SK-N-SH treated with all-trans-retinoic acid at 6 μM for 48 hours (cell line): ENCODE results near the gene CYP11A1.

ENCODE experiments used
- ATAC-seq: fragments of 200-7000 bp; cut with Tn5 transposase; 3 replicates; pipeline ENCODE4 v1.9.1; 2020; ENCODE audit warnings: mild to moderate bottlenecking, moderate library complexity
- ARNTL ChIP-seq: fragments of 450-650 bp; formaldehyde crosslinking; IDR thresholded peaks from 2 replicates; pipeline ENCODE4 v1.5.0; 2020; ENCODE audit warnings: low read depth, mild to moderate bottlenecking, moderate library complexity, borderline replicate concordance
- BACH2 ChIP-seq: fragments of 250-450 bp; sonication (Bioruptor Pico); IDR thresholded peaks from 2 replicates; pipeline ENCODE4 v1.9.0; 2021; ENCODE audit warnings: mild to moderate bottlenecking, borderline replicate concordance
- CREB5 ChIP-seq: fragments of 250-450 bp; sonication (Bioruptor Pico); IDR thresholded peaks from 2 replicates; pipeline ENCODE4 v1.5.1; 2020; ENCODE audit warnings: low read depth, mild to moderate bottlenecking, moderate library complexity
- CSDC2 ChIP-seq: fragments of 250-450 bp; sonication (Bioruptor Pico); IDR thresholded peaks from 2 replicates; pipeline ENCODE4 v1.5.0; 2020; ENCODE audit warnings: mild to moderate bottlenecking, moderate library complexity
- CSRNP3 ChIP-seq: fragments of 250-450 bp; sonication (Bioruptor Pico); IDR thresholded peaks from 2 replicates; pipeline ENCODE4 v1.5.1; 2021; ENCODE audit warnings: mild to moderate bottlenecking, moderate library complexity
- GLIS3 ChIP-seq: fragments of 250-450 bp; sonication (Bioruptor Pico); IDR thresholded peaks from 2 replicates; pipeline ENCODE4 v1.5.0; 2020; ENCODE audit warnings: mild to moderate bottlenecking, moderate library complexity
- ISL1 ChIP-seq: fragments of 250-450 bp; sonication (Bioruptor Pico); IDR thresholded peaks from 2 replicates; pipeline ENCODE4 v2.1.2; 2022; ENCODE audit warnings: mild to moderate bottlenecking, moderate library complexity
- OSR1 ChIP-seq: fragments of 250-450 bp; sonication (Bioruptor Pico); IDR thresholded peaks from 2 replicates; pipeline ENCODE4 v1.8.0; 2022; ENCODE audit warnings: moderate library complexity, mild to moderate bottlenecking, inconsistent platforms
- PATZ1 ChIP-seq: fragments of 250-450 bp; sonication (Bioruptor Pico); IDR thresholded peaks from 2 replicates; pipeline ENCODE4 v1.8.0; 2020; ENCODE audit warnings: mild to moderate bottlenecking, moderate library complexity, borderline replicate concordance
- POU6F1 ChIP-seq: fragments of 250-450 bp; sonication (Bioruptor Pico); IDR thresholded peaks from 2 replicates; pipeline ENCODE4 v1.8.0; 2021; ENCODE audit warnings: low read depth, mild to moderate bottlenecking, moderate library complexity, borderline replicate concordance
- RARB ChIP-seq: fragments of 250-450 bp; sonication (Bioruptor Pico); IDR thresholded peaks from 2 replicates; pipeline ENCODE4 v1.8.0; 2021; ENCODE audit warnings: mild to moderate bottlenecking, moderate library complexity
- SNAI2 ChIP-seq: fragments of 250-450 bp; sonication (Bioruptor Pico); IDR thresholded peaks from 2 replicates; pipeline ENCODE4 v1.5.0; 2020; ENCODE audit warnings: mild to moderate bottlenecking, moderate library complexity
- TCF4 ChIP-seq: fragments of 250-450 bp; sonication (Bioruptor Pico); IDR thresholded peaks from 2 replicates; pipeline ENCODE4 v1.8.0; 2021; ENCODE audit warnings: mild to moderate bottlenecking, moderate library complexity, borderline replicate concordance
- TOX ChIP-seq: fragments of 250-450 bp; sonication (Bioruptor Pico); IDR thresholded peaks from 2 replicates; pipeline ENCODE4 v1.8.0; 2021; ENCODE audit warnings: mild to moderate bottlenecking, moderate library complexity, borderline replicate concordance
- TSHZ2 ChIP-seq: fragments of 250-450 bp; sonication (Bioruptor Pico); IDR thresholded peaks from 2 replicates; pipeline ENCODE4 v1.5.0; 2020; ENCODE audit warnings: mild to moderate bottlenecking, moderate library complexity
- ZC3H10 ChIP-seq: fragments of 250-450 bp; sonication (Bioruptor Pico); IDR thresholded peaks from 2 replicates; pipeline ENCODE4 v1.5.1; 2021; ENCODE audit warnings: mild to moderate bottlenecking, moderate library complexity
- ZNF565 ChIP-seq: fragments of 450-650 bp; formaldehyde crosslinking; conservative IDR thresholded peaks from 2 replicates; pipeline ENCODE4 v1.5.0; 2020; ENCODE audit warnings: low read depth, mild to moderate bottlenecking, moderate library complexity
- ZNF70 ChIP-seq: fragments of 450-650 bp; formaldehyde crosslinking; IDR thresholded peaks from 2 replicates; pipeline ENCODE4 v1.5.0; 2020; ENCODE audit warnings: mild to moderate bottlenecking, moderate library complexity
- ZNF8 ChIP-seq: fragments of 450-650 bp; formaldehyde crosslinking; IDR thresholded peaks from 2 replicates; pipeline ENCODE4 v1.5.0; 2020; ENCODE audit warnings: mild to moderate bottlenecking, moderate library complexity

Gene CYP11A1

GRCh38 chr15:74290645-74291044 is 76.8 kb downstream of the CYP11A1 start:
- ATAC-seq = no peak
- TF ChIP-seq ZNF8 = no peak
- no peak for TF ChIP-seq ISL1 (CRISPR knock-in tag)
- TF ChIP-seq CSRNP3 (CRISPR knock-in tag) = no peak; the same call in 1 of the 2 replicates
- no peak for TF ChIP-seq ZC3H10 (CRISPR knock-in tag)
- TF ChIP-seq POU6F1 (CRISPR knock-in tag) = no peak
- TF ChIP-seq TOX (CRISPR knock-in tag) = no peak
- TF ChIP-seq RARB (CRISPR knock-in tag) = no peak
- TF ChIP-seq PATZ1 (CRISPR knock-in tag) = no peak
- no peak for TF ChIP-seq ZNF565 (CRISPR knock-in tag)
- TF ChIP-seq BACH2 (CRISPR knock-in tag) = no peak
- TF ChIP-seq OSR1 = no peak
- TF ChIP-seq TSHZ2 (CRISPR knock-in tag) = no peak
- no peak for TF ChIP-seq SNAI2 (CRISPR knock-in tag)

- ATAC-seq = no peak
- no peak for TF ChIP-seq ZNF8
- no peak for TF ChIP-seq RARB (CRISPR knock-in tag)
- TF ChIP-seq OSR1 = no peak
- no peak for TF ChIP-seq ZNF565 (CRISPR knock-in tag)
- TF ChIP-seq CSRNP3 (CRISPR knock-in tag) = no peak
- no peak for TF ChIP-seq ARNTL (CRISPR knock-in tag)
- TF ChIP-seq BACH2 (CRISPR knock-in tag) = no peak
- TF ChIP-seq CREB5 (CRISPR knock-in tag) = no peak
- TF ChIP-seq TOX (CRISPR knock-in tag) = no peak
- TF ChIP-seq TSHZ2 (CRISPR knock-in tag) = no peak
- TF ChIP-seq ZNF70 (CRISPR knock-in tag) = no peak
- TF ChIP-seq ZC3H10 (CRISPR knock-in tag) = no peak
- no peak for TF ChIP-seq SNAI2 (CRISPR knock-in tag)
- TF ChIP-seq TCF4 = no peak
- TF ChIP-seq GLIS3 (CRISPR knock-in tag) = no peak
- no peak for TF ChIP-seq CSDC2
- no peak for TF ChIP-seq POU6F1 (CRISPR knock-in tag)
Measured at GRCh38 chr15:74289671-74290070, 77.8 kb downstream of the CYP11A1 start.
